HG02678 (cell line): ENCODE measurements around the gene NOX1.

Experiments used
- ATAC-seq: cut with Tn5 transposase; IDR thresholded peaks from one replicate; pipeline ENCODE4 v1.9.1; 2021; ENCODE audit warnings: mild to moderate bottlenecking, moderate library complexity; ENCODE audit not compliant: unreplicated experiment

Gene NOX1

DNA sequence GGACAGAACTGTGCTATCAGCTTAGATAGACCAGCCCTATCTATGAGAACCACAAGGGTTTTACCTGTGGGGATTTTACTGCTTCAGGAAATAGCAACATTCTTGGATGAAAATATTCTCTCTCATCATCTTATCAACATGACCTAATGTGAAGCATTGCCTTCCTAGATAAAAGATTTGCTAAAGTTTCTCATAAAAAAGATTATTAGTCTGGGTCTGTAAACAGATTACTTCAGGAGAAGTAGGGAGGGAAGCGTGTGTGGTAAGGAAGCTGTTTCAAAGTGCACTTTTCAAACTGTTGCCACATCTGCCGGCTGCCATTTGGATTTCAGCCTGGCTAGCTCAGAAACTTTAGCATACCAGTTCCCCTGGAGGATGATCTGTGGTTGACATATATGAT is at the start of gene NOX1:
TSS of gene NOX1 (minus strand) at position 35 of the 400 bp plus-strand sequence. CDS start 220 bp downstream, outside the sequence.
- ATAC-seq, result no peak

DNA sequence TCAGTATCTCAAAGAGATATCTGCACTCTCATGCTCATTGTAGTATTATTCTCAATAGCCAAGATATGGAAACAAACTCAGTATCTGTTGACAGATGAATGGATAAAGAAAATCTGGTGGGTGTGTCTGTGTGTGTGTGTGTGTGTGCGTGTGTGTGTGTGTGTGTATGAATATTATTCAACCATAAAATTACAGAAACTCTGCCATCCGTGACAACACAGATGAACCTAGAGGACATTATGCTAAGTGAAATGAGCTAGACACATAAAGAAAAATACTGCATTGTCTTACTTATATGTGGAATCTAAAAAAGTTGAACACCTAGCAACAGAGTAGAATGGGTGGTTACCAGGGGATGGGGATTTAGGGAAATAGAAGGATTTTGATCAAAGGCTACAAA is 41.4 kb upstream of the NOX1 start:
- no peak for ATAC-seq

DNA sequence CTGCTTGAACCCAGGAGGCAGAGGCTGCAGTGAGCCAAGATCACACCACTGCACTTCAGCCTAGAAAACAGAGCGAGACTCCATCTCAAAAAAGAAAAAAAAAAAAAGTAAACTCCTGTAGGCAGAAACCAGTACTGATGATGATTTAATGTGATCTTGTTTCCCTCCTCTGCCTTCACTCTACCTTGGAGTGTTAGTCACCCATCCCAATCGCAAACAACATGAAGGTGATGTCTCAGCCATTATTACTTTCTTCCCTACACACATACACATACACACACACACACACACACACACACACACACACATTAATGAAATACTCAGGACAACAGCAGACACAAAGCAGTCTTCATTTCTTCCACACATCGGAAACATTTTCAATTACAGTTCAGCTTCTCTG is 39.0 kb upstream of the NOX1 start:
- no peak for ATAC-seq

DNA sequence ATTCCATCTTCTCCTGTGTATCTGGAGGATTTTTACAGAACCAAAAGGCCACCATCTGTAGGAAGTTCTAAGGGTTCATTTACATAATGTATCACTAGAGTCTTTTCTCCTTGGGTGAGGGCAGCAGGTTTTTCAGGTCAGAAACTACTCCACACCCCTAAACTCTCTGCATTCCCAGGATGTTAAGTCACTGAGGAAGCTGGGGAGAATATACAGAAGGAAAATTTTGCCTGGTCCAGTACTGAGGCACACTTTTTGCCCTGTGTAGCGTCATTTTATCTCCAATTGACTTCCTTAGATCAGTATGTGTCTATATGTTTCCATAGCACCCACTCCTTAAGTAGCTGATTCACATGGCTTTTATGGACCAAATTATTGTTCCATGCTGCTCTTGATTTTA is 37.6 kb upstream of the NOX1 start:
- no peak for ATAC-seq

GRCh38 chrX:100905620-100906019 is 31.5 kb upstream of the NOX1 start:
- no peak for ATAC-seq

DNA sequence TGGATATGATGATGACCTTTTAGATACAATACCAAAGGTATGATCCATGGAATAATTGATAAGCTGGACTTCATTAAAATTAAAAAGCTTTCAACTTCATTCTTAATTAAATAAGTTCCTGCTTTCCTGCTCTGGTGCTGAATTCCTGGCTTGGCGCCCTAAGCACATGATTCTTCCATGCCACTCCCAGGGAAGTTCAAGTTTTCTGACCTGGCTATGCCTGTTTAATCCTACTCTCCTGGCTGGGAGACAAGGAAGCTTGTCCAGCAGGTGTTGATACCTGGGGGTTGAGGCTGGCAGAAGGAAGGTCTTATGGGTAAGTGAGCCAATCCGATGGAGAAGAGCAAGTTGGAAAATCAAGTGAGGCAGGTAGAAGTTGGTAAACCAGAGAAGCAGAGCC is 30.3 kb upstream of the NOX1 start:
- ATAC-seq, result no peak

- peak; percentile 66 for ATAC-seq
These were observed 21.4 kb upstream of the NOX1 start for GRCh38 chrX:100895365-100896075.

GRCh38 chrX:100883654-100884053 is 9.5 kb upstream of the NOX1 start:
- ATAC-seq, result no peak

GRCh38 chrX:100880368-100880767 is 6.2 kb upstream of the NOX1 start:
- no peak for ATAC-seq

DNA sequence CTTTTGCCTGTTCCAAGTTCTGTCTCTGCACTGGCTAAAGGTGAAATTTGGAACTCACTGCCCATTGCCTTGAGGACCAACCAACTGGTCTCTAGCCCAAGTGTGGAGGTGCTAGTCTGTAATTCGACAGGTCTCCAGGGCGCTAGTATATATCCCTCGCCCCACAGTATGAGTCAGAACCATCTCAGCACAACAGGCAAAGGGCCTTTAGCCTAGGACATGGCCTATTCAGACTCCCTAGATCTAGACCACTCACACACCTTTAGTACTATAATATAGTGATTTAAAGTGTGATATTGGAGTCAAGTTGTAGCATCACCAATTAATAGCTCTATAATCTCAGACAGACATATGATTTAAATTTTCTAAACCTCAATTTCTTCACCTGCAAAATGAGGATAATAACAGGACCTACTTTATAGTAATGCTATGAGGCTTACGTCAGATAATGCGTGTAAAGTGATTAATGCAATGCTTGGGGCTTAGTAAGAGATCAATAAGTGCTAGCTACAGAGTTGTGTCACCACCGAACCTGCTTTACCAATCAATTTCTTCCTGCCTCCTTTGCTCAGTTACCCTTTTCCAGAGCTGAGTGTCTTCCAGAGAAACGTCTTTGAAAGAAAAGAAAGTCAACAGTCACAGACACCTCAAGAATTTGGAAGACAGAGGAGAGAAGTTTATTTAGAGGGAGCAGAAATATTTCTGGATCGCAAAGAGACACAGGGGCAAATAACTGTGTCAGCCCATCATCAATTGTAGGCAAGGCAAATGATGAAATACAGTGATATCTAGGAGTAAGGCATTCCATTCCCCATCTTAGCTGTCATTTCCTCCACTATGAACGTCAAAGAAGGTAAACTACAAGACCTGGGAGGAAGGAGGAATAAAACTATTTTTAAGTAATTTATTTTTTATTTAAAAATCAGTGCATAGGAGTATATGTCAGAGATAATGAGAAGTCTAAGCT is 2.3 kb downstream of the NOX1 start:
- no peak for ATAC-seq

GRCh38 chrX:100870527-100870926 is 3.6 kb downstream of the NOX1 start:
- no peak for ATAC-seq

DNA sequence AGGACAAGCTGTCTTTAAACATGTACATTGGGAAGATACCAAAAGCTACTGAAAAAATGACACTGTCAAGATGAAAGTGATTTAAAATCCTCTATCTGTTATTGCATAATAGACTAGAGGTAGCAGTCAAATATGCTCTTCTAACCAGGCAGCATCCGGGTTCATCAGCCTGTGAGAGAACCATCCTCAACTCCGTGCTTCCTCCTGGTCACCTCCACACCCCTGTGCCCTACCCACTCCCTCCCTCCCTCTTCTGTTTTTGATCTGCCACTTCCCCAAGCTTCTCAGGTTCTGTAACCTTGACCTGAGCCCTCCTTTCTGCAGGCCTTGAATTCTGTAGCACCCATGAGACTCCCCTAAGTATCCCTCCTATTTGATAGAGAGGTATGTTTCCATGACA is 5.9 kb downstream of the NOX1 start:
- ATAC-seq, result no peak

GRCh38 chrX:100864657-100865391 is 9.3 kb downstream of the NOX1 start:
- no peak for ATAC-seq

- ATAC-seq, result no peak
These were observed 10.8 kb downstream of the NOX1 start for GRCh38 chrX:100863326-100863864.

GRCh38 chrX:100852810-100853209 is 21.3 kb downstream of the NOX1 start:
- ATAC-seq, result no peak

- ATAC-seq, result no peak
These were observed 23.8 kb downstream of the NOX1 start for GRCh38 chrX:100850317-100850716.

GRCh38 chrX:100831219-100831946 is 42.8 kb downstream of the NOX1 start:
- ATAC-seq, result no peak

DNA sequence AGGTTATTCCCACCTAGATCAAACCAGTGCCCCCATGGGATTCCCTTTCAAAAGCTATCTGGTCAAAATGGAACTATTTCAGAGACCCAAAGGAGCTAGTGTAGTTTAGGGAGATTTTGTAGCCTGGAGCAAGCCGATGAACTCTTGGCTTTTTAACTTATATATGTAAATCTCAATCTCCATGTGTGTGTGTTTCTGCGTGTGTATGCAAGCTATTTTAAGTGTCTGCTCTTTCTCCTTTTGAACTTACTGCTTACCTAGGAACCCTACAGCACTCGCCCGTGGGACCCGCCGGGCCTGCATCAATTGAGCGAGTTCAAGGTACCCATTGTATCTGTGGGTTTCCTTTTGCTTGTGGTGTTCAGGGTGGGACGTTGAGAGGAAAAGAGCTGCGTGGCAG is 43.6 kb downstream of the NOX1 start:
- ATAC-seq, result peak; percentile 41

DNA sequence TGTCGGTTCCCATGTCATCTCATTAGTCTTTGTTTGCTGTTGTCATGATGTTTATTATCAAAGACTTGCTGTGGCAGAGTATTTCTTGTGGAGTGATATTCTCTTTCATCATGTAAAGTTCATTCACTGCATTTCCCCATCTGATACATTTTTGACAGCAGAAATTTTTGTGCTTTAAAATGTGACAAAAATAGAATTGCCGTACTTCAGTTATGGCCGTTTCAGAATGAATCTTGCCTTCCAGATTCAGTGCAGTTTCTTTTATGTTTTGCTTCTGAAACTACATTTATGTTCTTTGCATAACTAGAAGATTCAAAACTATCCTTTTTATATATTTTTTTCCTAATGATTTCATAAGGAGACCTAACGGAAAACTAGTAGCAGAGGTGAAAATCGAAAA is 44.0 kb downstream of the NOX1 start:
- peak; percentile 39 for ATAC-seq

GRCh38 chrX:100829730-100830129 is 44.4 kb downstream of the NOX1 start:
- peak; percentile 74 for ATAC-seq
